GM12878 (cell line): Measurements from ENCODE around the gene AMBRA1.

Experiments
- JUNB ChIP-seq: IDR thresholded peaks from 2 replicates; pipeline ENCODE4 v1.6.1; 2016; ENCODE audit warnings: antibody characterized with exemption, mild to moderate bottlenecking
- TF ChIP-seq, protein P1 (sequence below), 3 experiments: IDR thresholded peaks in 2 of 3; conservative IDR thresholded peaks in 1 of 3; 2 replicates each; pipeline ENCODE4 v1.5.1; 2011; ENCODE audit warnings: low read depth in 3 of 3, low read length in 3 of 3, mild to moderate bottlenecking in 3 of 3, control low read depth in 2 of 3, moderate library complexity in 2 of 3, inconsistent platforms in 1 of 3, mixed read lengths in 1 of 3; ENCODE audit not compliant: control insufficient read depth in 2 of 3, insufficient read depth in 1 of 3; ENCODE audit errors: extremely low read depth in 1 of 3
- TF ChIP-seq, protein P2 (sequence below): IDR thresholded peaks from 2 replicates; pipeline ENCODE4 v1.6.1; 2011; ENCODE audit warnings: low read depth, low read length, improper control_type of control experiment, borderline replicate concordance

DNA sequence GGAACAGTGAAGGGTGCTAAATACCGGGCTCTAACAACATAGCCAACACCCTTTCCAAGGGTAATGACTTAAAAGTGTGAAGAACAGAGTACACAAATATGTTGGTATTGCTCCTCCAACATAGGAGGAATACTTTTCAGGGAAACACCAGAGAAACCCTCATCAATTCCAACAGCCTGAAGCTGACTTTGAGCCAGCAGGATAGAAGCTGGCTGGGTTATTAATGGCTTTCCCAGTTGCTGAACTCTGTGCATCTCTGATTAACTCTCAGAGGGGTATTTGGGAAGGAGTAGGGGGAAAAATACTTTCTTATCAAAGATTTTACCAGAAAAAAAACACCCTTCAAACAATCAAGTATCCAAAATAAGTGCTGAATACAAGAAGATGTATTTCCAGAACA, 95.6 kb downstream of the AMBRA1 start:
- TF ChIP-seq JUNB = no peak
- TF ChIP-seq, protein P1, sequence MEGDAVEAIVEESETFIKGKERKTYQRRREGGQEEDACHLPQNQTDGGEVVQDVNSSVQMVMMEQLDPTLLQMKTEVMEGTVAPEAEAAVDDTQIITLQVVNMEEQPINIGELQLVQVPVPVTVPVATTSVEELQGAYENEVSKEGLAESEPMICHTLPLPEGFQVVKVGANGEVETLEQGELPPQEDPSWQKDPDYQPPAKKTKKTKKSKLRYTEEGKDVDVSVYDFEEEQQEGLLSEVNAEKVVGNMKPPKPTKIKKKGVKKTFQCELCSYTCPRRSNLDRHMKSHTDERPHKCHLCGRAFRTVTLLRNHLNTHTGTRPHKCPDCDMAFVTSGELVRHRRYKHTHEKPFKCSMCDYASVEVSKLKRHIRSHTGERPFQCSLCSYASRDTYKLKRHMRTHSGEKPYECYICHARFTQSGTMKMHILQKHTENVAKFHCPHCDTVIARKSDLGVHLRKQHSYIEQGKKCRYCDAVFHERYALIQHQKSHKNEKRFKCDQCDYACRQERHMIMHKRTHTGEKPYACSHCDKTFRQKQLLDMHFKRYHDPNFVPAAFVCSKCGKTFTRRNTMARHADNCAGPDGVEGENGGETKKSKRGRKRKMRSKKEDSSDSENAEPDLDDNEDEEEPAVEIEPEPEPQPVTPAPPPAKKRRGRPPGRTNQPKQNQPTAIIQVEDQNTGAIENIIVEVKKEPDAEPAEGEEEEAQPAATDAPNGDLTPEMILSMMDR (IDR thresholded peaks at IDR 0.05 in 2 of 3, conservative IDR thresholded peaks at IDR 0.05 in 1 of 3; ENCODE audit: control insufficient read depth in 2 of 3, extremely low read depth in 1 of 3, insufficient read depth in 1 of 3, low read depth in 3 of 3, low read length in 3 of 3) = no peak
- TF ChIP-seq, protein P2, sequence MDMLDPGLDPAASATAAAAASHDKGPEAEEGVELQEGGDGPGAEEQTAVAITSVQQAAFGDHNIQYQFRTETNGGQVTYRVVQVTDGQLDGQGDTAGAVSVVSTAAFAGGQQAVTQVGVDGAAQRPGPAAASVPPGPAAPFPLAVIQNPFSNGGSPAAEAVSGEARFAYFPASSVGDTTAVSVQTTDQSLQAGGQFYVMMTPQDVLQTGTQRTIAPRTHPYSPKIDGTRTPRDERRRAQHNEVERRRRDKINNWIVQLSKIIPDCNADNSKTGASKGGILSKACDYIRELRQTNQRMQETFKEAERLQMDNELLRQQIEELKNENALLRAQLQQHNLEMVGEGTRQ = no peak
